DMS114 treated with DMSO at 0.1 percent for 48 hours (cell line): ENCODE results near the gene FBXO10.
"Not testable (repeated sequence)": the region's sequence is repeated elsewhere in the genome, so short reads cannot be mapped to it uniquely, and the experiment has no call there.

Experiments used
- DNase-seq: peaks from one replicate; lab custom pipeline; 2025; ENCODE audit not compliant: unreplicated experiment; lab: John Stamatoyannopoulos, UW

Gene FBXO10

GRCh38 chr9:37486256-37486615 is 89.9 kb downstream of the FBXO10 start:
- no peak for DNase-seq

- DNase-seq, result peak; percentile 64
Measured at GRCh38 chr9:37485389-37486255, 90.6 kb downstream of the FBXO10 start, which contains the start of gene POLR1E. Gene POLR1E (plus strand): TSS chr9:37485948. CDS start chr9:37486048, 100 bp downstream.

GRCh38 chr9:37480759-37481158 is 95.4 kb downstream of the FBXO10 start:
- DNase-seq, result no peak

- not testable (repeated sequence) for DNase-seq
Measured at GRCh38 chr9:37477987-37478619, 98.1 kb downstream of the FBXO10 start.

GRCh38 chr9:37477443-37477842 is 98.7 kb downstream of the FBXO10 start:
- DNase-seq, result not testable (repeated sequence)

GRCh38 chr9:37476930-37477329 is 99.2 kb downstream of the FBXO10 start:
- DNase-seq, result no peak

GRCh38 chr9:37474438-37474837 is 101.7 kb downstream of the FBXO10 start:
- DNase-seq, result no peak

- DNase-seq, result not testable (repeated sequence)
Measured at GRCh38 chr9:37473982-37474381, 102.2 kb downstream of the FBXO10 start.

GRCh38 chr9:37471942-37472684 is 104.1 kb downstream of the FBXO10 start:
- DNase-seq, result peak; percentile 49

- DNase-seq, result no peak
Measured at GRCh38 chr9:37468620-37469019, 107.6 kb downstream of the FBXO10 start.

GRCh38 chr9:37467530-37467929 is 108.7 kb downstream of the FBXO10 start:
- DNase-seq, result not testable (repeated sequence)

GRCh38 chr9:37466037-37466709 is 110.0 kb downstream of the FBXO10 start:
- peak; percentile 61 for DNase-seq

- peak; percentile 99 for DNase-seq
Measured at GRCh38 chr9:37465249-37466036, 110.7 kb downstream of the FBXO10 start, which contains the start of gene ZBTB5. Gene ZBTB5 (minus strand): TSS chr9:37465450. CDS start chr9:37442551, 22,899 bp downstream.

- DNase-seq, result no peak
Measured at GRCh38 chr9:37464426-37465248, 111.5 kb downstream of the FBXO10 start.

GRCh38 chr9:37464006-37464405 is 112.2 kb downstream of the FBXO10 start:
- no peak for DNase-seq
